ENCODE measurements around the gene DACT2.
"Not testable (repeated sequence)": the region's sequence is repeated elsewhere in the genome, so short reads cannot be mapped to it uniquely, and the experiment has no call there.

DACT2 gene

GRCh38 chr6:168280020-168280898 lies 39.3 kb downstream of the DACT2 start:
- no peak for DNase-seq

GRCh38 chr6:168279403-168279935 lies 40.1 kb downstream of the DACT2 start:
- no peak for DNase-seq

- no peak for DNase-seq
Measured at GRCh38 chr6:168278904-168279303, 40.7 kb downstream of the DACT2 start.

- no peak for DNase-seq
Measured at GRCh38 chr6:168277274-168277669, 42.3 kb downstream of the DACT2 start.

GRCh38 chr6:168276576-168277273 lies 42.9 kb downstream of the DACT2 start:
- no peak for DNase-seq

- no peak for DNase-seq
Measured at GRCh38 chr6:168275168-168275567, 44.4 kb downstream of the DACT2 start.

- no peak for DNase-seq
Measured at GRCh38 chr6:168274037-168274952, 45.3 kb downstream of the DACT2 start.

GRCh38 chr6:168273441-168274036 lies 46.0 kb downstream of the DACT2 start:
- no peak for DNase-seq

GRCh38 chr6:168272415-168273325 lies 46.9 kb downstream of the DACT2 start:
- no peak for DNase-seq

GRCh38 chr6:168270274-168271172 lies 49.1 kb downstream of the DACT2 start:
- DNase-seq, result no peak

GRCh38 chr6:168269455-168270243 lies 49.9 kb downstream of the DACT2 start:
- no peak for DNase-seq

- DNase-seq, result no peak
Measured at GRCh38 chr6:168268755-168269154, 50.8 kb downstream of the DACT2 start.

- not testable (repeated sequence) for DNase-seq
Measured at GRCh38 chr6:168267779-168268178, 51.8 kb downstream of the DACT2 start.

GRCh38 chr6:168265827-168266815 lies 53.5 kb downstream of the DACT2 start:
- DNase-seq, result no peak

- no peak for DNase-seq
Measured at GRCh38 chr6:168265394-168265793, 54.2 kb downstream of the DACT2 start.

GRCh38 chr6:168264593-168265335 lies 54.8 kb downstream of the DACT2 start:
- no peak for DNase-seq

- no peak for DNase-seq
Measured at GRCh38 chr6:168263351-168263905, 56.1 kb downstream of the DACT2 start.
